Measurements from ENCODE around the gene ASF1B.

DNA sequence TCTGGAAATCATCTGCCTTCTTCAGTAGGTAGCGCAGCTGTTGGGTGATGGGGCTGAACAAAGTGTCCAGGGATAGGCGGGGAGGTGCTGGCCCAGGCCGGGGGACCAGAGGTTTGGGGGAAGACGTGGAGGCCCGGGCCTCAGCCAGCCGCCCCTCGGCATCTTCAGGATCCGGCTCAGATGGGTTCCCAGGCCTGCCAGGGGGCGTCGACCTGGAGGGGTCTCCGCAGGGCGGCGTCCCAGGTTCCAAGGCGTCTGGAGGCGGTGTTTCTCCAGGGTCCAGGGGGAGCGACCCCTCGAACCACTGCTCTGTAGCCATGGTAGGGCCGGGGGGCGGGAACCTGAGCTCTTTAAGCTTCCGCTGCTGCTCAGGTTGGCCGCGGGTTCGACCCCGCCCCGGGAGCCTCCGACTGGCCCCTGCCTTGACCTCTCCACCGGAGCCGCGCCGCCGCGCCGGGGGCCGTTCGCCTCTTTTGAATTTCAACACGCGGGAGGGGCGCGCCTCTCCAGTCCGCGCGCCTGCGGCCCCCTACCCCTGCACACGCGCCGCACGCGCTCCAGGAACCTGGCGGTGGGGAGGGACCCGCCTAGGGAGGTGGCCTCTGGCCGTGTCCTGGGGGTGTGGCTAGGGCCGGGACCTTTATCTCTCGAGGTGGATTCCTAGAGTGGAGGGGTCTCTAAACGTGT lies 50.9 kb downstream of the ASF1B start, which contains the start of gene C19orf67:
- TF ChIP-seq CTCF (IDR thresholded peaks at IDR 0.05; ENCODE audit: low read depth, low read length, poor library complexity, severe bottlenecking): no peak
- TF ChIP-seq EZH2phosphoT487 (IDR thresholded peaks at IDR 0.05; ENCODE audit: borderline replicate concordance, low read length): no peak

Data from DOHH2 (cell line).